ENCODE data around the gene ARHGAP1. TPM values are rescaled to one million over a fixed set of nuclear protein-coding genes. Genes with fewer than 3 reads are reported as not detected.

The ARHGAP1 gene
- total and polyA plus RNA-seq, 2 of the 4 experiments (the other 2 are of a cell fraction) = 46.6 to 78.8 TPM

DNA sequence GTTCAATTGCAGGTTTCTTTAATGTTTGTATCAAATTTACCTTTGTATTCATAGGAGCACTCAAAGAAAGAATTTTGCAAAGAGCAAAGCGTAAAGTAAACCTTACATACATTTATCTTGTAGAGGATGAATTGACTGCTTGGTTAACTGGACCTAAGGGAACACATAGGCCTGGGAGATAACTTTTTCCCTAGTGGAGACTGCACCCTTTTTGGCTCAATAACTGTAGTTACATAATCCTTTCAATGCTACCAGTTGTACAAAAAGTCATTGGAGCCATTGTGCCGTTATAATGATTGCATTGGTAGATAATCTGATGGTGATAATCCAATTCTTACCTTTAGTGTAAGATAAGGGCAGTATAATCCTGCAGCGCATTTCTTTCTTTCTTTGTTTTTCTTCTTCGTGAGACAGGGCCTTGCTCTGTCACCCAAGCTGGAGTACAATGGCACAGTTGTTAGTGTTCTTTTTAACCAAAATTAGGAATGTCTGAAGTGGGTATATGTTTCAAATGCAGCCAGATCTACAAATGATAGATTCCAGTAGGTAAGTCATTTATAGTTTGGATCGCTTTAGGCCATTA is 64.8 kb downstream of the ARHGAP1 start:
- H3K4ac ChIP-seq (ENCODE audit: low read depth, low read length) = no peak overlapping the region
- no peak overlapping the region for H3K14ac ChIP-seq (replicated peaks; ENCODE audit: low read depth, low read length)
- H3K9me3 ChIP-seq (ENCODE audit: control insufficient read depth, insufficient read depth, low read length) = no peaks in the 10 kb centered on the region
- intact Hi-C loops (cut with micrococcal nuclease) (no loop called here), dilution Hi-C loops (cut with HindIII; ENCODE audit: low sequenced_read_pairs, unreplicated experiment) (no loop called here), in situ Hi-C loops (cut with MboI; ENCODE audit: low sequenced_read_pairs) (no loop called here)
- no peak overlapping the region for H2AK9ac ChIP-seq (replicated peaks; ENCODE audit: low read depth, low read length, poor library complexity)
- H4K91ac ChIP-seq (ENCODE audit: insufficient read depth, low read depth, low read length) = no peak overlapping the region
- peaks cover 14% of the 10 kb centered on the region for H3K36me3 ChIP-seq (ENCODE audit: control insufficient read depth, insufficient read depth, low read length)
- no TSS peak for BruUV-seq (replicated peaks)
- H3K56ac ChIP-seq (ENCODE audit: extremely low read depth, insufficient read depth, low read length) = no peak overlapping the region
- no peak overlapping the region for H2AK5ac ChIP-seq (ENCODE audit: low read depth, low read length)
- ATAC-seq (ENCODE audit: low read depth) (no peak), DNase-seq (no peak)
- no peak overlapping the region for H2BK120ac ChIP-seq (ENCODE audit: low read depth, low read length)
- peaks cover 17 to 38% of the 10 kb centered on the region in 2 experiments for H3K79me1 ChIP-seq (ENCODE audit: low read depth in 1 of 2, low read length in 2 of 2)
- ChIA-PET POLR2A (ENCODE audit: unreplicated experiment) (no interaction called here), CTCF (no interaction called here)
- no peak overlapping the region for H2BK5ac ChIP-seq (ENCODE audit: low read depth, low read length, poor library complexity, severe bottlenecking)
- H3K9ac ChIP-seq (ENCODE audit: low read depth, low read length) = no peak overlapping the region
- no peak overlapping the region for H3K23ac ChIP-seq (ENCODE audit: low read depth, low read length)
- H4K20me1 ChIP-seq (ENCODE audit: insufficient read depth, low read length) = no peaks in the 10 kb centered on the region
- TF ChIP-seq MAFK (IDR thresholded peaks at IDR 0.05; ENCODE audit: low read depth, low read length) (no peak), FOS (IDR thresholded peaks at IDR 0.05; ENCODE audit: low read depth, low read length) (no peak), SMC3 (IDR thresholded peaks at IDR 0.05; ENCODE audit: low read depth, low read length) (no peak), ELK1 (IDR thresholded peaks at IDR 0.05; ENCODE audit: borderline replicate concordance, low read depth, low read length) (no peak), POLR2A (IDR thresholded peaks at IDR 0.05; ENCODE audit: low read depth, low read length) (no peak), RAD21 (IDR thresholded peaks at IDR 0.05; ENCODE audit: low read length) (no peak)
- TF ChIP-seq, protein P1, sequence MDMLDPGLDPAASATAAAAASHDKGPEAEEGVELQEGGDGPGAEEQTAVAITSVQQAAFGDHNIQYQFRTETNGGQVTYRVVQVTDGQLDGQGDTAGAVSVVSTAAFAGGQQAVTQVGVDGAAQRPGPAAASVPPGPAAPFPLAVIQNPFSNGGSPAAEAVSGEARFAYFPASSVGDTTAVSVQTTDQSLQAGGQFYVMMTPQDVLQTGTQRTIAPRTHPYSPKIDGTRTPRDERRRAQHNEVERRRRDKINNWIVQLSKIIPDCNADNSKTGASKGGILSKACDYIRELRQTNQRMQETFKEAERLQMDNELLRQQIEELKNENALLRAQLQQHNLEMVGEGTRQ (IDR thresholded peaks at IDR 0.05; ENCODE audit: low read depth, low read length) = no peak
- H2BK15ac ChIP-seq (ENCODE audit: low read depth, low read length) = no peak overlapping the region
- H3K27ac ChIP-seq (ENCODE audit: insufficient read depth, low read length) = no peak overlapping the region
- no peak overlapping the region for H2AFZ ChIP-seq (replicated peaks; ENCODE audit: low read length, poor library complexity)
- H4K8ac ChIP-seq (ENCODE audit: low read depth in 2 of 2, low read length in 2 of 2) = no peak overlapping the region
- no peaks in the 10 kb centered on the region for H3K9me1 ChIP-seq (ENCODE audit: insufficient read depth, low read length)
- H3K27me3 ChIP-seq (ENCODE audit: control insufficient read depth, insufficient read depth, low read length) = no peaks in the 10 kb centered on the region
- no peak overlapping the region for H3K4me2 ChIP-seq (ENCODE audit: low read depth, low read length)
- no CpG with 5 or more reads among the region's 5 CpGs for WGBS, 2 experiments (ENCODE audit: extremely low coverage in 2 of 2, insufficient read length in 1 of 2)
- no peak overlapping the region for H3K4me3 ChIP-seq (ENCODE audit: insufficient read depth, low read depth, low read length)
- no peak overlapping the region for H2BK20ac ChIP-seq (ENCODE audit: low read depth, low read length)
- H4K5ac ChIP-seq (ENCODE audit: low read depth, low read length) = no peak overlapping the region
- H3K18ac ChIP-seq (ENCODE audit: low read depth, low read length) = no peak overlapping the region
- peaks cover 2% of the 10 kb centered on the region for H3K4me1 ChIP-seq (ENCODE audit: control insufficient read depth, insufficient read depth, low read length)
